ENCODE data around the gene RPN2.

Gene RPN2

DNA sequence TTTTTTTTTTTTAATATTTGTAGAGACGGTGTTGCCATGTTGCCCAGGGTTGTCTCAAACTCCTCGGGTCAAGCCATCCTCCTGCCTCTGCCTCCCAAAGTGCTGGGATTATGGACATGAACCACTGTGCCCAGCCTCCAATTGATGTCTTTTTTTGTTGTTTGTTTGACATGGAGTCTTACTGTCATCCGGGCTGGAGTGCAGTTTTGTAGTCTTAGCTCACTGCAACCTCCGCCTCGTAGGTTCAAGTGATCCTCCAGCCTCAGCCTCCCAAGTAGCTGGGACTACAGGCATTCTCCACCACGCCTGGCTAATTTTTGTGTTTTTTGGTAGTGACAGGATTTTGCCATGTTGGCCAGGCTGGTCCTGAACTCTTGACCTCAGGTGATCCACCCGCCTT, 9.7 kb downstream of the RPN2 start:
- no peak for DNase-seq

DNA sequence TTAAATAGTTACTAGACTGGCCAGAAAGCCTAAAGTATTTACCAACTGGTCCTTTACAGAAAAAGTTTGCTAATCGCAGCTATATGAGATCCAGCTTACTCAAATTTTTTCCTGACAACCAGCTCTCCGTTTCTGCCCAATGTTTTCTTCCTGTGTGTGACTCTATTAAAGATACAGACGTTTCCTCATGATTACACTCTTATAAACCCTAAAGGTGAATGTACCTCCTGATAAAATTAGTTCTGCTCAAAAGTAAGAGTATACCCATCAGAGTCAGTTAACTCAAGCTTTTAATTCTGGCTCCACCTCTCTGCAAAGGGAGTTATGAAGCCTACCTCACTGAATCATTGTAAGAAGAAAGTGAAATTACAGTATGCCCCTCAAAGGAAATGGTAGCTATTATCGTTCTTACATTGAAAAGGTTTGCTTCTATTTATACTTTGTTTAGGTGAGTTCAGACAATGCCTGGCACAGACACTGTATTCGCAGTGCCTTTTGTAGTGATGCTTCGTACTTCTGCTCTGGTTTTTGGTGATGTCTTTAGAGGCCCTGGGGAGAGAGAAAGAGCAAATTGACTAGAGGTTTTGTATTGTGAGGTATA, 10.4 kb downstream of the RPN2 start:
- DNase-seq: no peak

DNA sequence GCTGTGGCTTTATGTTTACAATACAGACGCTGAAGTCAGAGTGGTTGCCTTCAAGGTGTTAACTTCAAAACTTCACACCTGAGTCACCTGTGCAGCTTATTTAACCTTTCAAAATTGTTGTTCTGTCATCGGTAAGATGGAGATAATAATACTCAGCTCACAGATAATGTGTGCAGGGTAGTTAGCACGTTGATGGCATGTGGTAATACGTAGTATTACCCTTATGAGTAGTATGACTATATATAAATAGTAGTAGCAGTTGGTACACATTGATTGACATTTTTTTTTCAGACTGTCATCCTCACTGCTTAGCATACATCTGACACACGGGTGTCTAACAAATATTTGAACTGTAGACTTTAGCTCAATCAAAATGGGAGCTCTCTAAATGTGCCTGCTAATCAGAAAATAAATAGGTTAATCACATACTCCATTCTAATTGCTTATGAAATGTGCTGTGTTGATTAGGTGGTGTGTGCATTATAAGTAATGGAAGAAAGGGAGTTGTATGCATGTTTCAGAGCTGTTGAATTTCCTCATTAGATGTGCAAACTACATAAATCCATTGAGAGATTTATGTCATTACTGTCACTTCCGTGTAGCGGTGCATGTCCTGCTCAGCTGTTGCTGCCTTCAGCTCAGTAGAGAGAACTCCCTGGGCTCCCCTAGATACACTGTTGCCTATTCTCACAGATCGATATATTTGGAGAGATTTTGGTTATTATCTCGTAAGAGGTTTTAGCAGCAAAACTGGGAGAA, 11.4 kb downstream of the RPN2 start:
- DNase-seq: no peak

GRCh38 chr20:37192137-37192854, 13.2 kb downstream of the RPN2 start:
- peak; percentile 26 to 78 for DNase-seq

- no peak for DNase-seq
Measured at GRCh38 chr20:37193226-37193625, 14.1 kb downstream of the RPN2 start.

DNA sequence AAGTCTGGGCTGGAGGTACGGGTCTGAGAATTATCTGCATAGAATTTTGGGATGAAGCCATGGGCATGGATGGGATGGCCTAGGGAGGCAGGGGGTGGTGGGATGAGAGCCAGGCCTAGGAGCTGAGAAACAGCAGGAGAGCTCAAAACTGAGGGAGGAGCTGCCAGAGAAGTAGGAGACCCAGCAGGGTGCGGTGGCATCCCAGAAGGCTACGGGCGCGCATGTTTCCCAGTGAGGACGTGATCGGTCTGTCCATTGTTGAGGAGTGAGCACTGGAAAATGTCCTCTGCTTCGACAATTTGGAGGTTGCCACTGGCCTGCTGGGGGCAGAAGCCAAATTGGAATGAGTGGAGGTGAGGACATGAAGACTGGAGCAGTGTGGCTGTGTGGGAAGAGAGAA, 14.7 kb downstream of the RPN2 start:
- DNase-seq: no peak

DNA sequence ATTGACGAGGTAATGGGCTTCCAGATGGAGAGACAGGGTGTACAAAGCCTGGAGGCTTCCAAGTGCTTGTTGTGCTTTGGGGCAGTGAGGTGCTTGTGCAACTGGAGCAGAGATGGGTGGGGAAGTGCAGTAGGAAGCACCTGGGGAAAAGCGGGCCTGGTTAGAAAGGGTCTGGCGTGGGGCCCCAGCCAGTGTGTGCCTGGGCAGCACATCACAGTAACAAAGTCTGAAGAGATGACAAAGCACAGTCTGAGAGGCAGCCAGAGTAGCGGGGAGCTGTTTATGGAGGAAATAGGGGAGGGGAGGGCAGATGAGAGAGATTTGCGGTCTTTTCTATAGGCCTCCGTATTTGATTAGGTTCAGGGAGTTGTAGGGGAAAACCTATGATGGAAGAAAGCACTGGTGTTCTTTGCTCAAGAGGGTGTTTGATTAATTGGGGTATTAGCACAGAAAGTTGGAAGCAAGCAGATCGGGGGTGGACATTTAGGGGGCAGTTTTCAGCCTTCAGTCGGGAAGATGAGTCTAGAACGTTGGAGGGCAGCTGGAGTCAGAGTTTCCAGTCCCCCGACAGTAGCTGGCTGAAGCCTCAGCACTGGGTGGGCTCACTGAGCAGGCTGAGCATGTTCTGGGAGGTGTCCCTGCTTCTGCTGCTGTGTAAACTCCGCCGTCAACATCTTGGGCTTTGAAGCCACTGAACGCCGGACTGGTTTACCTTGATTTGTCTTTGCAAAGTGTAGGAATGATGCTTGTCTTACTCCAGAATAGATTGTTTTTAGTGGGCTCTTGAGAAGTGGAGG, 15.7 kb downstream of the RPN2 start:
- DNase-seq: no peak

- no peak for DNase-seq
Measured at GRCh38 chr20:37198932-37199660, 20.0 kb downstream of the RPN2 start.

DNA sequence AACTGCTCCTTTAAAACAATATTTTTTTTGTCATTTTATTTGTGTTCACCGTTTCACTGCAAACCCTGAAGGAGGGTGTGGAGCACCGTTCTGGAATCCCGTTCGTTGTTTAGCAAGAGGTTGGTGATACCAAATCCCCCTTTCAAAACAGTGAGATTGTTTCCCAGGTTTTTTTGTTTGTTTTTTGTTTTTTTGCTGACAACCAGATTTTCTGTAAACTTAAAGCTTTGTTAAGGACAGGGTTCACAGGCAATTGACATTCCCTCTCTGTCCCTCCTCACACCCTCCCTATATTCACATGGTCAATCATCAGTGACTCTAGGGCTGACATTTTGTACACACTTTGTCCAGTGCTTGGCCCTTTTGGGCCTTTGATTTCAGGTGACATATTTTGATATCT, 21.2 kb downstream of the RPN2 start:
- no peak for DNase-seq

GRCh38 chr20:37200926-37201826, 22.0 kb downstream of the RPN2 start:
- DNase-seq: no peak

DNA sequence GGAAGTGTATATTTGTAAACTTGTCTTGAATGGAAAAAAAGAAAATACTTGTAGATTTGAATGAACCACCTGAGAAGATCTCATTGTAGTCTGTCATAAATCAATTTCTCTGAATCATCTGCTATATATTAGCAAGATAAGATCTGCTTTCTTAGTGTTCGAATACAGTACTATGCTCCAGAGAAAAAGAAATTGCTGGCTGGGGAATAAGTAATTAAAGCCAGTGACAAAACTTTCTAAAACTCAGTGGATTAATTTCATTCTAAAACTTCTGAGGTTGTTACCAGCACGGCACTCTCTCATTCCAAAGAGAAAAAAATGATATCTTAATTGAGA, 22.7 kb downstream of the RPN2 start:
- no peak for DNase-seq

GRCh38 chr20:37202267-37202943, 23.3 kb downstream of the RPN2 start:
- DNase-seq: peak; percentile 14 to 39

- no peak for DNase-seq
Measured at GRCh38 chr20:37204056-37204455, 24.9 kb downstream of the RPN2 start.

GRCh38 chr20:37205130-37205529, 26.0 kb downstream of the RPN2 start:
- DNase-seq: no peak

- no peak for DNase-seq
Measured at GRCh38 chr20:37205794-37206193, 26.7 kb downstream of the RPN2 start.

DNA sequence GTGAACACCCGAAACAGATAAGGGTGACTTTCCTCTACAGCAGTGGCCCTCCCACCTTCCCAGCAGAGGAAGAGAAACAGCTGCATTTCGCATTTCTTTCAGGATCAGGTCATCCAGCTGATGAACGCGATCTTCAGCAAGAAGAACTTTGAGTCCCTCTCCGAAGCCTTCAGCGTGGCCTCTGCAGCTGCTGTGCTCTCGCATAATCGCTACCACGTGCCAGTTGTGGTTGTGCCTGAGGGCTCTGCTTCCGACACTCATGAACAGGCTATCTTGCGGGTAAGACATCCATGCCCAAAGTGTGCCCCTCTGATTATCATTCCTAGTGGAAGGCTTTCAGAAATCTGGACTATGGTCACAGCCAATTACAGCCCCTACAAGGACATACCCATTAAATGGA, 28.0 kb downstream of the RPN2 start:
- no peak for DNase-seq

DNA sequence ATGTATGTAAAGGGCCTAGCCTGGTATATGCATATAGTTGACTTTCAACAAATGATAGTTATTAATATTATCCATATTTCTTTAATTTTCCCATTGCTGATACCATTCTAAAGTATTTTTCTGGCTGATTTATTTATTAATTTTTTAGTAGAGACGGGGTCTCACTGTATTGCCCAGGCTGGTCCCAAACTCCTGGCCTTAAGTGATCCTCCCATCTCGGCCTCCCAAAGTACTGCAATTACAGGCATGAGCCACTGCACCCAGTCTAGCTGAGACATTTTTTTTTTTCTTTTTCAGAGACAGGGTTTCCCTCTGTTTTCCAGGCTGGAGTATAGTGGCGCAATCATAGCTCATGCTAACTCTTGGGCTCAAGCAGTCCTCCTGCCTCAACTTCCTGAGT, 30.1 kb downstream of the RPN2 start:
- DNase-seq: no peak

DNA sequence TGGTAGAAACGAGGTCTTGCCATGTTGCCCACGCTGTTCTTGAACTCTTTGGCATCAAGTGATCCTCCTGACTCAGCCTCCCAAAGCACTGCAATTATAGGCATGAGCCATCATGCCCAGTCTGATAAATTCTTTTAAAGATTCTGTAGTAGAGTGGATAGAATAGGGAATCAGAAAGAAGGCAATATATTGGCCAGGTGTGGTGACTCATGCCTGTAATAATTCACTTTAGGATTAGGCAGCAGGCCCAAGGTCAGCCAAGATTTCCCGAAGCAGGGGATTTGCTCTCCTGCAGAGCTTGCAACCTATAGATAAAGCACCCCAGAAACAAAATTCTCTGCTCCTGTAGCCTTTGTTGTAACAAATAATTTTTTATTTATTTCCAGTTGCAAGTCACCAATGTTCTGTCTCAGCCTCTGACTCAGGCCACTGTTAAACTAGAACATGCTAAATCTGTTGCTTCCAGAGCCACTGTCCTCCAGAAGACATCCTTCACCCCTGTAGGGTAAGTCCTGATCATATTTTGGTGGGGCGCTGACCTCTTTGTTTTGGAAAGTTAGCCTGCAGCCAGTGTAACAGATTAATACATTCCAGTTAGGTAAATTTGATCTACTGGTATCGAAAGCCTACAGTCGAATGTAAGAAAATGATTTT, 30.7 kb downstream of the RPN2 start:
- no peak for DNase-seq

DNA sequence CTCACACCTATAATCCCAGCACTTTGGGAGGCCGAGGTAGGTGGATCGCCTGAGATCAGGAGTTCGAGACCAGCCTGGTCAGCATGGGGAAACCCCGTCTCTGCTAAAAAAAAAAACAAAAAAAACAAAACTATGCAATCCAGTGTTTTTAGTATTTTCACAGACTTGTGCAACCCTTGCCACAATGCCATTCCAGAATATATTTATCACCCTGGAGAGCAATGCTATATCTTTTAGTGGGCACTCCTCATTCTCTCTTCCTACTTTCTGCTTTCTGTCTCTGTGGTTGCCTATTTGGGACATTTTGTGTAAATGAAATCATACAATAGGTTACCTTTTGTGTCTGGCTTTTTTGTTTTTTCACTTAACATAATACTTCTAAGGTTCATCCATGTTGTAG, 39.3 kb downstream of the RPN2 start:
- no peak for DNase-seq

- no peak for DNase-seq
Measured at GRCh38 chr20:37218976-37219375, 39.8 kb downstream of the RPN2 start.
